ENCODE data around the gene ARHGEF12.

The ARHGEF12 gene

DNA sequence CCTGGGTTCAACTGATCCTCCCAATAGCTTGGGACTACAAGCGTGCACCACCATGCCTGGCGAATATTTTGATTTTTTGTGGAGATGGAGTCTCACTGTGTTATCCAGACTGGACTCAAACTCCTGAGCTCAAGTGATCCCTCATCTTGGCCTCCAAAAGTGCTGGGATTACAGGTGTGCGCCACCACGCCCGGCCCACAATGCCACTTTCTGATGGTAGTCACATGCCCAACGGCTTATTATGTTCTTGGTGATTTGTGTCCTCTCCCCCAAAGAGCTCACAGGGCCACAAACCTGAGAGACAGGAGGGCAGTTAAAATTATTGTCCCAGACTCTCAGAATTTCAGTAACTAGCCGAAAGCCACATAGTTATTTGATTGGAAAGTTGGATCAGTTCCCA lies 185.0 kb downstream of the ARHGEF12 start:
- DNase-seq = no peak

DNA sequence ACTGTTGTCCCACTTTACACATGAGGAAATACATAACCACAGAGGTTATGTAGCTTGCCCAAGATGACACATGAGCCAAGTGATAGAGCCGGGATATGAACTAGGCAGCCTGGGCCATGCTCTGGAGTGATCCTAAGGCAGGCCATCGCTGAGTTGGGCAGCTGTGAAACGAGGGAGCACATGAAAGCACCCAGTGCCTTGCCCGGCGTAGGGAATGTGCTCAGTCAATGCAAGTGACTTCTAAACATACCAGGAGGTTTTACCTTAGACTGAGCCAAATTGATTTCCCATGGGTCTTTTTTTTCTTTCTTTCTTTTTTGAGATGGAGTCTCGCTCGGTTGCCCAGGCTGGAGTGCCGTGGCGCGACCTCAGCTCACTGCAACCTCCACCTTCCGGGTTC lies 185.8 kb downstream of the ARHGEF12 start:
- no peak for DNase-seq

DNA sequence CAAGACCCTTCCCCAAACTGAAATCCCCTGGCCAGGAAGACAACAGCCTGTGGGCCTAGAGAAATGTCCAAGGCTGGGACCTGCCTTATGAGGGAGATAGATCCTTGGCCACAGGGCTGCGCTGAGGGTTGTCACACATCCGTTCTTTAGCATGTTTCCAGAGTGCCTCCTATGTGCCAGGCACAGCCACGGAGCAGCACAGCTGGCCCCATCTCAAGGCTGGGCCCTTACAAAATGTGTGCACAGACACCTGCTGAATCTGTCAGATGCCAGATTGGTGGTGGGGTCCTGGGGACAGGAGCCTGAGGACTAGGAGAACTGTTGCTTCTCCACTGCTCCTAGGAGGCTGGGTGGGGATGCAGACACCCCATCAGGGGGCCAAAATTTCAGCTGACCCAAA lies 186.5 kb downstream of the ARHGEF12 start:
- no peak for DNase-seq

DNA sequence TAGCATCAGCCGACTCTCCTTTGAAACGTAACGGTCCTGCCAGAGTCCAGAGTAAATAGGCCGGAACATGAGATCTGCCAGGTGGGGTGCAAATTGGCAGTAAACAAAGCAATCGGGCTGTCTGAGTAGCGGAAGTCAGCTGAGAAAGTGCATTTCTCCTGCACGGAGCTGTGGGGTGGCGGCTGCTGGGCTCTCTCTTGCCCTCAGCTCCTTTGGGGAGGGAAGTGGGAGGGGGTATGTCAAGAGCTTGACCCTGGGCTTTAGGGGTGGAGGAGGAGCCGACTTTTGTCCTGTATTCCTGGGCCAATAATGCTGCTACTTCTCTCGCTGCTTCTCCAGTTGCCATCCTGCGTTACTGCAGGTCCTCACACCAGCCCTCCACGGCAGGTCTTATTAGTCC lies 187.0 kb downstream of the ARHGEF12 start:
- DNase-seq = no peak

DNA sequence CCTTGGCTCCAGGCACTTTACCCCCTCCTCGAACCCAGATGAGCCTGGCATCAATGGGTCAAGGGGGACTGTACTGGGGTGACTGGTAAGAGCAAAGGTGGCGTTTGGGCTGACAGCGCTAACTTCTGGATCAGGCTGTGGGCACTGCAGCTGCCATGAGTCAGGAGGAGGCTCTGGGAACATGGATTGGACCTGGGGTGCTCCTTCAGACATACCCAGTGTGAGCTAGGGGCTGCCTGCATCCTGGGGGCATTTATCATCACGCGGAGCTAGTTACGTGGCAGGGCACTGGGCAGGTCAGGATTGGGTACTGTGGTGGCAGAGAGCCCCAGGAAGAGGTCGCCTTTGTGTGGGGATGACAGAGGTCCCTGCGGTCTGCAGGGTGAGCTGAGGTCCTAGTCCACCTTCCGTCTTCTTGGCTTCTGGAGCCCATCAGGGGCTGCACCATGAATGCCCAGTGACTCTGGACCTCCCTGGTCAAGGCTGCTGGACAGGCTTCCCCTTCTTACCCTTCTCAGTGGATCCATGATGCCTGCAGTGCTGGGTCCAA lies 188.4 kb downstream of the ARHGEF12 start:
- DNase-seq = no peak

DNA sequence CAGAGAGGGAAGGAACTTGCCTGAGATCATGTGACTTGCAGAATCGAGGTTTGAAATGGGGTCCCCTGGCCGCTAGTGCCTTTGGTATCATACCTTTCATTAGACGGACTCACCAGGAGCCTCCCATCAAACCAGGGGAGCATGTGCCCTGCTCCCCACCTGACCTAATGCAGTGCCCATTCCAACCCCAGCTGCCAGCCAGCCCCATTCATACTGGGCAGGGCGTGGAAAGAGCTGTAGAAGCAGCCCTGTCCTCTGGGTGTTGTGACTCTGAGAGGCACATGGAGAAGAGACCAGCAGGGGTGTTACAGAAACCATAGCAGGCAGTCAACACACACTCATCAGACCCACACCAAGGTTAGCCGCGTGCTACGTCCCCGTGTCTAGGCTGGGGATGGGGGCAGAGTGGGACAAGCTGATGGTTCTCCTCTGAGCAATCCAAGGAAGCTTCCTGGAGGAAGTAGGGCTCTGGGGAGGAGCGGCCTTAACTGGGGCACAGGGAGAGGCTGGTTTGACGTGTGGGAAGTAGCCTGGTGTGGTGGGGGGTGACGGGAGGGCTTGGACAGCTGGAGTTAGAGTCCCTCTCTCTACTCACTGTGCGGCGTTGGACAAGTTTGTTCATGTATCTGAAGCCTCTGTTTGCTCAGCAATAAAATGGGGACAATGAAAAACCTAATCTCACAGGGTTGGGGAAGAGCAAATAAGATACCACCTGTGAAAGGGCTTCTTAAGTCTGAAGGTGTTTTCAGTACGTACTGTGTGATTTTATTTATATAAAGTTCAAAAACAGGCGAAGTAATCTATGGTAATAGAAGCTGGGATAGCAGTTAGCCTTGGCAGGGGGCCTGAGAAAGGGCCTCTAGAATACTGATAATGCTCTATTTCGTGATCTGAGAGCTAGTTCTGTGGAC lies 189.3 kb downstream of the ARHGEF12 start:
- DNase-seq = no peak

- DNase-seq = no peak
Observed at GRCh38 chr11:120526241-120526640, 190.0 kb downstream of the ARHGEF12 start.

- DNase-seq = no peak
Observed at GRCh38 chr11:120527111-120527761, 191.0 kb downstream of the ARHGEF12 start.

GRCh38 chr11:120528749-120529148 lies 192.5 kb downstream of the ARHGEF12 start:
- DNase-seq = no peak

DNA sequence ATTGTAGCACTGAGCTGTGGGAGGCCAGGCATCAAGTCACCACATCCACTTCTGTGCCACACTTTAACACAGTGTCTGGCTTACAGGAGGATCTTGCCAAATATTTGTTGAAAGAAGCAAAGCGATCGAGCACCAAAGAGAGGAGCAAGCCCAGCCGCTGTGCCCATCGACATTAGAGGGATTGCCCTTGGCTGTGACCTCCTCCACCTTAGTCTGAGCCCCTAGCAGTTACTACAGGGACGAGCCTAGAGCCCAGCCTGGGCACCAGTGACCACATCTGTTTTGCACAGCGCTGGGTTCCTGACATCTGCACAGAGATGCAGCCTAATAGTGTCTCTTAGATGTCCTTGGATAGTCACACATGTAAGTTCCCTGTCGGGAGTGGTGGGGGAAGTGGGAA lies 193.0 kb downstream of the ARHGEF12 start:
- DNase-seq = no peak

DNA sequence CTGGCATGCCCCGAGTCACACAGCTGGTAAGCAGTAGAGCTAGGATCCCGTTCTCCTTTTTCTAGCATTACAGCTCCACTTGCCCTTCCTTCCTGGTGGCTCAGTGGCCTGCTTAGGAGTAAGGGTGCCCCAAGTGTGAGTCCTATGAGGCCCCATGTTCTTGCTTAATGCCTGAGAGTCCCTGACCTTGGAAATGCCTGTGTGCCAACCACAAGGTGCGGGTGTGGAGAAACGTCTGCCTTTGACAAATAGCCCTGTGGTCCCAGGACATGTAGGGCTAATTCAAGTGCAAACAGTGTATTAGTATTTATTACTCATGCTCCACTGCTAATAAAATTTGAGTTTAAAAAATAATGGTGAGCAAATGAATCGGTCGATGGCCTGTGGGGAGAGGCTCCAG lies 193.7 kb downstream of the ARHGEF12 start:
- DNase-seq = no peak

- DNase-seq = no peak
Observed at GRCh38 chr11:120532082-120532831, 196.0 kb downstream of the ARHGEF12 start.

- DNase-seq = no peak
Observed at GRCh38 chr11:120532832-120533196, 196.6 kb downstream of the ARHGEF12 start.

- DNase-seq = no peak
Observed at GRCh38 chr11:120536091-120536796, 200.0 kb downstream of the ARHGEF12 start.

DNA sequence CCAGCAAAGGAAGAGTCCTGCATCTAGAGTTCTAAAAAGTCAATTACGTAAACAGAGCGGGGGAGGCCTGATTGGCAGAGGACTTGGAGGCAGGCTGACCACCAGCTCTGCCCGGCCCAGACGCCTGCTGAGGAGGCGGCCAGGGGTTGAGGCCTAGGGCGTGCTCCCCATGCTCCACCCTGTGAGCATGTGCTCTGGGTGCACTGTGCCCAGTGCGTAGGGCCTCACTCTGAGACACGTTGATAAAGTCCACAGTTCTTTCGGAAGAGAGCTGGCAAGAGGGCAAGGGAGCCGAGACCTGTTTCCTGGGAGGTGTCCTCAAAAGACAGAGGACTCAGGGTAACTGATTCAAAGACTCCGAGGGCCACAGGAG lies 200.6 kb downstream of the ARHGEF12 start:
- no peak for DNase-seq

- DNase-seq = no peak
Observed at GRCh38 chr11:120537996-120538395, 201.8 kb downstream of the ARHGEF12 start.

DNA sequence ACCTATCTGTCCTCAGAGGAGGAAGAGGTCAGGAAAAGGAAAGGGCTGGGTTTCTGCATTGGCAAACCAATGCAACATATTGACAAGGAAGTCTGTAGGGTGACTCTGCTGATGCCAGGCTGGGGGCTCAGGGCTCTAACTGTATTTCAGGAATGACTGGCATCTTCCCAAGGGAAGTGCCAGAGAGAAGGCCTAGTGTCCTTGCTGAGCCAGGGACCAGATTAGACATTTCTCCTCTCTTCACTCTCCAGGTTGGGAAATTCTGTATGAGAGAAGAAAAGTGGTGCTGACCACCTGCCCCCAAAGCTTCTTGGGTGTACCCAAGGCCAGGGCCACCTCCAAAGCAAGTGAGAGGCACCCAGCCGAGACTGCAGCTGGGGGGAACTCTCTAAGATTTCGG lies 202.5 kb downstream of the ARHGEF12 start:
- no peak for DNase-seq

All from Kasumi-1 (cell line).